H9 (cell line): Measurements from ENCODE around the gene OR4N5. TPM values are rescaled to one million over a fixed set of nuclear protein-coding genes. Genes with fewer than 3 reads are reported as not detected.

ENCODE experiments used
- DNase-seq: peaks from one replicate; pipeline ENCODE4 v3.0.0-alpha.2; 2017
- H2AFZ ChIP-seq: one replicate; pipeline ENCODE4 v1.6.1; 2013; ENCODE audit warnings: mild to moderate bottlenecking, low read length, control low read depth, moderate library complexity
- H2AK5ac ChIP-seq: 2 replicates; pipeline ENCODE4 v1.6.1; 2013; ENCODE audit warnings: low read length, control low read depth, mixed read lengths; ENCODE audit not compliant: insufficient read length
- H2BK120ac ChIP-seq: one replicate; pipeline ENCODE4 v1.6.1; 2013; ENCODE audit warnings: low read depth, mild to moderate bottlenecking, low read length, control low read depth, inconsistent platforms; ENCODE audit not compliant: poor library complexity, severe bottlenecking
- H2BK12ac ChIP-seq: 2 replicates; pipeline ENCODE4 v1.6.1; 2013; ENCODE audit warnings: low read length, control low read depth, mixed read lengths, low read depth; ENCODE audit not compliant: insufficient read length
- H2BK15ac ChIP-seq: 2 replicates; pipeline ENCODE4 v1.6.1; 2013; ENCODE audit warnings: low read depth, low read length, control low read depth
- H2BK20ac ChIP-seq: one replicate; pipeline ENCODE4 v1.6.1; 2013; ENCODE audit warnings: low read depth, mild to moderate bottlenecking, low read length, control low read depth, inconsistent platforms; ENCODE audit not compliant: poor library complexity, severe bottlenecking
- H2BK5ac ChIP-seq: 2 replicates; pipeline ENCODE4 v1.6.1; 2013; ENCODE audit warnings: low read length, control low read depth, mixed read lengths; ENCODE audit not compliant: insufficient read length
- H3K14ac ChIP-seq: 2 replicates; pipeline ENCODE4 v1.6.1; 2013; ENCODE audit warnings: low read length, control low read depth; ENCODE audit not compliant: insufficient read depth
- H3K18ac ChIP-seq: 2 replicates; pipeline ENCODE4 v1.6.1; 2013; ENCODE audit warnings: low read depth, mild to moderate bottlenecking, mixed read lengths, low read length, control low read depth; ENCODE audit not compliant: insufficient read length
- H3K23ac ChIP-seq: 2 replicates; pipeline ENCODE4 v1.6.1; 2013; ENCODE audit warnings: low read length, control low read depth, mixed read lengths, low read depth; ENCODE audit not compliant: insufficient read length
- H3K23me2 ChIP-seq: 2 replicates; pipeline ENCODE4 v1.6.1; 2013; ENCODE audit warnings: low read depth, mild to moderate bottlenecking, mixed read lengths, low read length, control low read depth; ENCODE audit not compliant: insufficient read length, poor library complexity, severe bottlenecking
- H3K27ac ChIP-seq: 2 replicates; pipeline ENCODE4 v1.5.1; 2013; ENCODE audit warnings: low read length, control low read depth, mixed read lengths, low read depth; ENCODE audit not compliant: insufficient read length
- H3K27me3 ChIP-seq: 2 replicates; pipeline ENCODE4 v1.6.1; 2013; ENCODE audit warnings: low read length, control low read depth, inconsistent platforms; ENCODE audit not compliant: insufficient read depth
- H3K4ac ChIP-seq: 2 replicates; pipeline ENCODE4 v1.6.1; 2013; ENCODE audit warnings: low read depth, mild to moderate bottlenecking, control low read depth, inconsistent platforms, low read length, moderate library complexity
- H3K4me1 ChIP-seq: 2 replicates; pipeline ENCODE4 v1.6.1; 2013; ENCODE audit warnings: low read length, control low read depth, inconsistent platforms; ENCODE audit not compliant: insufficient read depth
- H3K4me2 ChIP-seq: 2 replicates; pipeline ENCODE4 v1.6.1; 2013; ENCODE audit warnings: low read length, control low read depth, mixed read lengths; ENCODE audit not compliant: insufficient read length, insufficient read depth
- H3K56ac ChIP-seq: 2 replicates; pipeline ENCODE4 v1.6.1; 2013; ENCODE audit warnings: low read depth, mild to moderate bottlenecking, mixed read lengths, low read length, control low read depth; ENCODE audit not compliant: insufficient read length
- H3K79me1 ChIP-seq: 2 replicates; pipeline ENCODE4 v1.6.1; 2013; ENCODE audit warnings: low read depth, mild to moderate bottlenecking, moderate library complexity, low read length, control low read depth, inconsistent platforms; ENCODE audit not compliant: insufficient read depth, poor library complexity, severe bottlenecking
- H3K79me2 ChIP-seq: 2 replicates; pipeline ENCODE4 v1.6.1; 2013; ENCODE audit warnings: low read length, control low read depth, inconsistent platforms; ENCODE audit not compliant: insufficient read depth
- H3K9ac ChIP-seq: 2 replicates; pipeline ENCODE4 v1.6.1; 2013; ENCODE audit warnings: low read length, control low read depth, mixed read lengths; ENCODE audit not compliant: insufficient read length; ENCODE audit errors: extremely low read depth
- H3K9me3 ChIP-seq: one replicate; pipeline ENCODE4 v1.6.1; 2013; ENCODE audit warnings: low read depth, low read length, inconsistent platforms; ENCODE audit not compliant: control insufficient read depth
- H3T11ph ChIP-seq: one replicate; pipeline ENCODE4 v1.6.1; 2013; ENCODE audit warnings: mild to moderate bottlenecking, low read length, control low read depth, inconsistent platforms
- H4K20me1 ChIP-seq: one replicate; pipeline ENCODE4 v1.6.1; 2013; ENCODE audit not compliant: control insufficient read depth, insufficient read length, insufficient read depth
- H4K5ac ChIP-seq: 2 replicates; pipeline ENCODE4 v1.6.1; 2013; ENCODE audit warnings: low read depth, mild to moderate bottlenecking, mixed read lengths, low read length, control low read depth; ENCODE audit not compliant: insufficient read length
- H4K8ac ChIP-seq: replicated peaks from 2 replicates; pipeline ENCODE4 v1.6.1; 2013; ENCODE audit warnings: low read length, control low read depth, mixed read lengths, low read depth; ENCODE audit not compliant: insufficient read length
- H4K91ac ChIP-seq: 2 replicates; pipeline ENCODE4 v1.6.1; 2013; ENCODE audit warnings: low read depth, mild to moderate bottlenecking, moderate library complexity, mixed read lengths, low read length, control low read depth; ENCODE audit not compliant: insufficient read length
- H3K27ac Mint-ChIP-seq, 3 experiments: 2 replicates in 2 of 3; 3 replicates in 1 of 3; pipeline ENCODE4 v1.8.0; 2020 to 2021; ENCODE audit warnings: mixed read lengths in 3 of 3, mild to moderate bottlenecking in 1 of 3, moderate library complexity in 1 of 3
- H3K27me3 Mint-ChIP-seq: 2 replicates; pipeline ENCODE4 v1.8.0; 2021; ENCODE audit warnings: low read depth, mild to moderate bottlenecking, moderate library complexity, mixed read lengths
- H3K36me3 Mint-ChIP-seq, 3 experiments: 2 replicates in 2 of 3; 3 replicates in 1 of 3; pipeline ENCODE4 v1.8.0; 2020 to 2021; ENCODE audit warnings: low read depth in 3 of 3, mixed read lengths in 3 of 3; ENCODE audit not compliant: insufficient read depth in 1 of 3
- H3K4me1 Mint-ChIP-seq, 2 experiments: 2 replicates each; pipeline ENCODE4 v1.8.0; 2020; ENCODE audit warnings: mixed read lengths in 2 of 2
- H3K4me3 Mint-ChIP-seq, 2 experiments: 2 replicates in 1 of 2; 3 replicates in 1 of 2; pipeline ENCODE4 v1.8.0; 2020 to 2021; ENCODE audit warnings: mild to moderate bottlenecking in 2 of 2, mixed read lengths in 2 of 2, moderate library complexity in 1 of 2
- H3K9me3 Mint-ChIP-seq, 2 experiments: 2 replicates in 1 of 2; 3 replicates in 1 of 2; pipeline ENCODE4 v1.8.0; 2020; ENCODE audit warnings: mild to moderate bottlenecking in 2 of 2, mixed read lengths in 2 of 2, moderate library complexity in 1 of 2
- WGBS: extraction: QIAGEN DNeasy Blood & Tissue Kit; methylation state at CpG from one replicate; pipeline ENCODE4 v1.1.7; 2013; ENCODE audit warnings: missing lambda C conversion rate, low lambda C conversion rate, mixed read lengths; ENCODE audit not compliant: insufficient read length; ENCODE audit errors: extremely low coverage; 5-methylcytosine and 5-hydroxymethylcytosine counted together
- total RNA-seq: library from RNA; stranded (reverse); gene quantifications from 2 replicates; pipeline ENCODE4 v1.2.1, GENCODE V29; 2021
- TF ChIP-seq, protein P1 (sequence below): fragments of 200-600 bp; sonication (generic); conservative IDR thresholded peaks from 3 replicates; pipeline ENCODE4 v1.8.0; 2021; ENCODE audit warnings: antibody characterized with exemption, mild to moderate bottlenecking

The OR4N5 gene
- total RNA-seq, 1 experiment from 2014 or later: not detected

GRCh38 chr14:20118795-20119194, 19.8 kb upstream of the OR4N5 start:
- Histone ChIP-seq H2BK120ac (no peak overlapping the region), H3K23me2 (no peaks in the 10 kb centered on the region), H3K4me1 (no peaks in the 10 kb centered on the region), H3K27me3 (no peaks in the 10 kb centered on the region), H3K4ac (no peak overlapping the region), H3K14ac (no peak overlapping the region), H4K5ac (no peak overlapping the region), H4K91ac (no peak overlapping the region), H2BK5ac (no peak overlapping the region), H4K8ac (no peak overlapping the region), H2BK20ac (no peak overlapping the region), H3K79me2 (no peaks in the 10 kb centered on the region), H3K27ac (no peak overlapping the region), H3K56ac (no peak overlapping the region), H3K79me1 (no peaks in the 10 kb centered on the region), H2BK12ac (no peak overlapping the region), H3K9me3 (peaks cover 69% of the 10 kb centered on the region), H3T11ph (no peak overlapping the region), H4K20me1 (no peaks in the 10 kb centered on the region), H2AK5ac (no peak overlapping the region), H2AFZ (no peak overlapping the region), H3K18ac (no peak overlapping the region), H2BK15ac (no peak overlapping the region), H3K4me2 (no peak overlapping the region), H3K9ac (no peak overlapping the region), H3K23ac (no peak overlapping the region)
- no CpG with 5 or more reads among the region's 5 CpGs for WGBS
- H3K27me3 Mint-ChIP-seq: peaks cover 1% of the 10 kb centered on the region
- TF ChIP-seq, protein P1, sequence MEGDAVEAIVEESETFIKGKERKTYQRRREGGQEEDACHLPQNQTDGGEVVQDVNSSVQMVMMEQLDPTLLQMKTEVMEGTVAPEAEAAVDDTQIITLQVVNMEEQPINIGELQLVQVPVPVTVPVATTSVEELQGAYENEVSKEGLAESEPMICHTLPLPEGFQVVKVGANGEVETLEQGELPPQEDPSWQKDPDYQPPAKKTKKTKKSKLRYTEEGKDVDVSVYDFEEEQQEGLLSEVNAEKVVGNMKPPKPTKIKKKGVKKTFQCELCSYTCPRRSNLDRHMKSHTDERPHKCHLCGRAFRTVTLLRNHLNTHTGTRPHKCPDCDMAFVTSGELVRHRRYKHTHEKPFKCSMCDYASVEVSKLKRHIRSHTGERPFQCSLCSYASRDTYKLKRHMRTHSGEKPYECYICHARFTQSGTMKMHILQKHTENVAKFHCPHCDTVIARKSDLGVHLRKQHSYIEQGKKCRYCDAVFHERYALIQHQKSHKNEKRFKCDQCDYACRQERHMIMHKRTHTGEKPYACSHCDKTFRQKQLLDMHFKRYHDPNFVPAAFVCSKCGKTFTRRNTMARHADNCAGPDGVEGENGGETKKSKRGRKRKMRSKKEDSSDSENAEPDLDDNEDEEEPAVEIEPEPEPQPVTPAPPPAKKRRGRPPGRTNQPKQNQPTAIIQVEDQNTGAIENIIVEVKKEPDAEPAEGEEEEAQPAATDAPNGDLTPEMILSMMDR: no peak
- no peak overlapping the region for H3K27ac Mint-ChIP-seq
- H3K36me3 Mint-ChIP-seq: peaks cover 6 to 28% (median 10%) of the 10 kb centered on the region in 3 experiments; a peak in 6 of 7 replicates
- DNase-seq: no peak
- no peak overlapping the region for H3K4me3 Mint-ChIP-seq
- H3K4me1 Mint-ChIP-seq: no peaks in the 10 kb centered on the region
- H3K9me3 Mint-ChIP-seq: peaks cover 82 to 87% of the 10 kb centered on the region in 2 experiments
